ENCODE measurements around the gene RUSF1.
"Not testable (repeated sequence)": the region's sequence is repeated elsewhere in the genome, so short reads cannot be mapped to it uniquely, and the experiment has no call there.

The RUSF1 gene

DNA sequence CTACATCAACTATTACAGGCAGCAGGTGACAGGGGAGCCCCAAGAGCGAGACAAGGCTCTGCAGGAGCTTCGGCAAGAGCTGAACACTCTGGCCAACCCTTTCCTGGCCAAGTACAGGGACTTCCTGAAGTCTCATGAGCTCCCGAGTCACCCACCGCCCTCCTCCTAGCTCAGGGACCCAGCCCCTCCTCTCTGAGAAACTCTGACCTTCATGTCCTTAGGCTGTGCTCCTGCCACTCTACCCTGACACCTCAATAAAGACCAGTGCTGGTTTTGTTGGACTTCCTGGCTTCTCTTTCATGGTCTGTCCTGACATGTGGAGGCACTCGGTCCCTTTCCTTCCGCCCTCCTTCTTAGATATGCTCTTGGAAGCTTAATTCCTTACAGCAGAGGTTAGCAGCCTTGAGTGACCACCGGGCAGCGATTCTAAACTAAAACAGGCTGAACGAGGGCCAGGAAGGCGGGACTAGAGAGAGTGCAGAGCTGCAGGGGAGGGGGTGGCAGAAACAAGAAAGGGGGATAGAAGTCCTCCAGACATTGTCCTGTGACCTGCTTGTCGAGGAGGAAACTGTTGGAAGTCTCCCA, 20.4 kb upstream of the RUSF1 start:
- DNase-seq (ENCODE audit: low read depth), result no peak
- no peak overlapping the region for H3K4me3 ChIP-seq (ENCODE audit: control insufficient read depth, low read depth, low read length)

DNA sequence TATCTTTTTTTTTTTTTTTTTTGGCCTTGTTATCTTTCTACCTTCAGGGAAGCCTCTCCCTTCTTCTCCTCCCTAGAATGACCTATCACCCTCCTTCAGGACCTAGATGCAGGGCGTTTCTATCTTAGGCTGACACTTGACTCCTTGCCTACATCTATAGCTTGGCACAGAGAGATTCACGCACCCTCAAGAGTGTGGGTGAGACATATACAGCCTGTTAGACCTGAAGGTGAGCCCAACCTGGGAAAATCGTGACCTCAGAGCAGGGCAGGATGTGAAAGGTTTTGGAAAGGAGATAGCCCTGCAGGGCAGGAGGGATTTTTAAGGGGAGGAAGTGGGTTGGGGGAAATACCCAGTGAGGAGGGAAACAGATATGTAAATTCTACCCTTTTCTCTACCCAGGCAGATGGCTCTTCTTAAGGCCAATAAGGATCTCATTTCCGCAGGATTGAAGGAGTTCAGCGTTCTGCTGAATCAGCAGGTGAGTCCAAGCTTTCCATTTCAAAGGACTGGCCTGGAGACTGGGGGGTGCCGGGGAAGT, 19.6 kb upstream of the RUSF1 start, which contains the start of gene AHSP:
Gene AHSP, plus strand, starts transcription at position 167 of the 541 bp plus-strand sequence. Its CDS starts 240 bp downstream, at position 407.
- TF ChIP-seq, protein P1, sequence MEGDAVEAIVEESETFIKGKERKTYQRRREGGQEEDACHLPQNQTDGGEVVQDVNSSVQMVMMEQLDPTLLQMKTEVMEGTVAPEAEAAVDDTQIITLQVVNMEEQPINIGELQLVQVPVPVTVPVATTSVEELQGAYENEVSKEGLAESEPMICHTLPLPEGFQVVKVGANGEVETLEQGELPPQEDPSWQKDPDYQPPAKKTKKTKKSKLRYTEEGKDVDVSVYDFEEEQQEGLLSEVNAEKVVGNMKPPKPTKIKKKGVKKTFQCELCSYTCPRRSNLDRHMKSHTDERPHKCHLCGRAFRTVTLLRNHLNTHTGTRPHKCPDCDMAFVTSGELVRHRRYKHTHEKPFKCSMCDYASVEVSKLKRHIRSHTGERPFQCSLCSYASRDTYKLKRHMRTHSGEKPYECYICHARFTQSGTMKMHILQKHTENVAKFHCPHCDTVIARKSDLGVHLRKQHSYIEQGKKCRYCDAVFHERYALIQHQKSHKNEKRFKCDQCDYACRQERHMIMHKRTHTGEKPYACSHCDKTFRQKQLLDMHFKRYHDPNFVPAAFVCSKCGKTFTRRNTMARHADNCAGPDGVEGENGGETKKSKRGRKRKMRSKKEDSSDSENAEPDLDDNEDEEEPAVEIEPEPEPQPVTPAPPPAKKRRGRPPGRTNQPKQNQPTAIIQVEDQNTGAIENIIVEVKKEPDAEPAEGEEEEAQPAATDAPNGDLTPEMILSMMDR (IDR thresholded peaks at IDR 0.05; ENCODE audit: control insufficient read depth, insufficient read depth, low read depth, low read length, missing control alignments), result no peak
- no peak for DNase-seq (ENCODE audit: low read depth)
- no peak within 1 kb of the TSS for H3K4me3 ChIP-seq (ENCODE audit: control insufficient read depth, low read depth, low read length)

More for the DNA sequence above, 20.4 kb upstream of the RUSF1 start:
- TF ChIP-seq, protein P1 (IDR thresholded peaks at IDR 0.05; ENCODE audit: control insufficient read depth, insufficient read depth, low read depth, low read length, missing control alignments), result no peak

DNA sequence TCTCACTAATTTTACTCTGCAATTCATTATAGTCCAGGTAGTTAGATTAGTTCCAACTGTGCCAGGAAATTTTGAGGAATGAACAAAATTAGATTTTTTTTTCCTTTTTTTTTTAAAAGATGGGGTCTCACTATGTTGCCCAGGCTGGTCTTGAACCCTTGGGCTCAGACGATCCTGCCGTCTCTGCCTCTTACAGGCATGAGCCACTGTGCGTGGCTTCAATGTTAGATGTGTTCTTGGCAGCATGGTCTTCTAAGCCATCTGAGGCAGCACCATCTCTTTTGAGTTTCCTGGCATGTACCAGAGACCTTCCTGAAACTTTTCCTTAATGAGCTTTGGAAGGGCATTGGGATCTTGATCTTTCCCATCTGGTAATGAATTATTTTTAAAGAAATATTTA, 16.9 kb upstream of the RUSF1 start:
- no peak overlapping the region for H3K4me3 ChIP-seq (ENCODE audit: control insufficient read depth, low read depth, low read length)
- TF ChIP-seq, protein P1 (IDR thresholded peaks at IDR 0.05; ENCODE audit: control insufficient read depth, insufficient read depth, low read depth, low read length, missing control alignments), result no peak
- DNase-seq (ENCODE audit: low read depth), result no peak

DNA sequence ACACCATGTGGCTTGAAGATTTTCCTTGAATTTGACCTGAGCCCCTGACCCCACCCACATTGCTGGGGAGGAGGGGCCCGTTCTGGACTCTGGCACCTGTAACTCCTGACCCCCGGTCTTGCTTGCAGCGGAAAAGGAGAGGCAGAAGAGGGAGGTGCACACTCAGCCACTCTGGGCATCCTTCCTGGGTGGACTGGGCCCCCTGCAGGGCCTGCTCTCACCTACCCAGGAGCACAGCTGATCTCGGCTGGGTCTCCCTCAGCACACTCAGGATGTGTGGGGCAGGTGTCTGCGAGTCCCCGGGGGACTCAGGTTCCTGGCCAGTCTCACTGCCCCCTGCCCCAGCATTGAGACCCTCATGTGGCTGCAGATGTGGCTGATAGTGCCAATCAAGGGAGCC, 15.6 kb upstream of the RUSF1 start:
- H3K4me3 ChIP-seq (ENCODE audit: control insufficient read depth, low read depth, low read length); DNase-seq (ENCODE audit: low read depth): not testable (repeated sequence)

DNA sequence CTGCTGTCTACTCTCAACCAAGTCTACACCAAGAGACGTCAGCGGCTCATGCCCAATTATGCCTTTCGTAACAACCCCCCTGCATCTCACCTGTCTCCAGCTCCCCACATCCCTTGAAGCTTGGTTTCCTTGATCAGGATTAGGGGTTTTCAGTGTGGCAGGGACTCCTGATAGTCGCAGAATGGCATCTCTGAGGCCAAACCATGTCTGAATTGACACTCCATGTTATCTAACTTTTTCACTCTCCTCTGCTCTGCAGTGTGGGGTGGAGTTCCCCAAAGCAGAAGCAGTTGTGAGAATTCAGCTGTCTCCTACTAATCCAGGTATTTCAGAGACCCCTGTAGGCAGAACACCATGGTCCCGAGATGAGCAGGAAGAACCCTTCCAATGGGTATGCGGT, 13.9 kb upstream of the RUSF1 start:
- H3K4me3 ChIP-seq (ENCODE audit: control insufficient read depth, low read depth, low read length), result no peak overlapping the region
- TF ChIP-seq, protein P1 (IDR thresholded peaks at IDR 0.05; ENCODE audit: control insufficient read depth, insufficient read depth, low read depth, low read length, missing control alignments), result no peak
- DNase-seq (ENCODE audit: low read depth), result no peak

DNA sequence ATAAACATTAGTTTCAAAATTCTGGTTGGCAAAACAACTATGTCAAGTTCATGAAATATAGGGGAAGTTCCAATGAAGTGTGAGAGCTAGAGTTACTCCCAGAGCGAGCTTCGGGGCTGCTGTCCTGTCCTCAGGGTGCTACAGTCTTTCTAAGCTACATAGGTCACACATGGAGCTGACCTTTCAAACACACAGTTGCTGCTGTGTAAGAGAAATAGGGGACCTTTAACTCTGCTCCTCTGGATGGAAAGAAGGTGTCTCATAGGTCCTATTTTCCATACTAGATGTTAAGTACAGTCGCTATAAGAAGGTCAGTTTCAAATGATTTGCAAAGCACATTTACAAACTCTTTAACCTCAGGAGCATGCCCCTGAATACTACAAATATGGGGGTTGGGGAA, 13.2 kb upstream of the RUSF1 start:
- TF ChIP-seq, protein P1 (IDR thresholded peaks at IDR 0.05; ENCODE audit: control insufficient read depth, insufficient read depth, low read depth, low read length, missing control alignments), result no peak
- DNase-seq (ENCODE audit: low read depth), result no peak

DNA sequence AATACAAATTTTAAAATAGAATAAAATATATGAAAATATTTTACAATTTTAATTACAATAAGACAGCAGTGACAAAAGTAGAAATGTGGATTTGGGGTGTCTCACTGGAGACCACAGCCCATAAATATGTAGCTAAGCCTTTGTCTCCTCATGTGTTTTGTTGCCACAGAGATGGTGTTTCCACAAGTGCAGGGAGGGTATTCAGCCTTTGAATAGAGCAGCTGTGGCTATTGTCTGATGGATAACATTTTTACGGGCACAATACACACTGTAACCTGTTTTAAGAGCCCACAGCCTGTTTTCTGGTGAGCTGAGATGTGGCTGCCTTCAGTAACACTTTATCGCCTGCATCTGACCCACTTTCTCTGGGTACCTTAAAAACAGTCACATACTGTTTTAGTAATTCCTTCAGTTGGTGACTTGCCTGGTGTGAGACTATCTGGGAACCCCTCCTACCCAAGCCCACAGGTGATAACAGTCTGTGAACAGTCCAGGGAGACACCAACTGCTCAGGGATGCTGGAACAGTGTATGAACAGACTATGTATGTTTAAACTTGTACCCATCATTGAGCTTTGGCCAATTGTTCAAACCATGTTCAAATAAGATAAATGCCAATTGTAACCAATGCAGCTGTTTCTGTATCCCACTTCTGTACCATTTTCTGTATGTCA, 11.7 kb upstream of the RUSF1 start:
- H3K4me3 ChIP-seq (ENCODE audit: control insufficient read depth, low read depth, low read length), result no peak overlapping the region
- TF ChIP-seq, protein P1 (IDR thresholded peaks at IDR 0.05; ENCODE audit: control insufficient read depth, insufficient read depth, low read depth, low read length, missing control alignments), result no peak
- no peak for DNase-seq (ENCODE audit: low read depth)

More for the DNA sequence above, 13.2 kb upstream of the RUSF1 start:
- H3K4me3 ChIP-seq (ENCODE audit: control insufficient read depth, low read depth, low read length), result no peak overlapping the region
